H1 (cell line): ENCODE data around the gene PPP1R3E. TPM values are rescaled to one million over a fixed set of nuclear protein-coding genes. Genes with fewer than 3 reads are reported as not detected.

Experiments
- CTCF ChIA-PET: fragments of 300-600 bp; sonication (Branson Sonifier 250); formaldehyde crosslinking; loops from one replicate; lab custom pipeline; 2021; ENCODE audit not compliant: partially characterized antibody; lab: Charles Lee
- POLR2A ChIA-PET: fragments of 300-600 bp; sonication (Branson Sonifier 250); formaldehyde crosslinking; loops from one replicate; lab custom pipeline; 2021; ENCODE audit warnings: inconsistent platforms; ENCODE audit not compliant: partially characterized antibody; lab: Charles Lee
- DNase-seq, 2 experiments: peaks; one replicate each; pipeline versions ENCODE4 v3.0.0 to v3.0.0-alpha.2; 2010 to 2022; ENCODE audit warnings: low spot score in 2 of 2, low read depth in 1 of 2, mixed read lengths in 1 of 2
- FAIRE-seq: peaks from 2 replicates; lab custom pipeline; 2011; peaks lifted over from hg19 to GRCh38; lab: Jason Lieb, UNC
- H2AFZ ChIP-seq: 2 replicates; pipeline ENCODE4 v1.8.1; 2012; ENCODE audit warnings: low read length, inconsistent platforms
- H2AK5ac ChIP-seq: 2 replicates; pipeline ENCODE4 v1.6.1; 2013; ENCODE audit warnings: low read depth, low read length
- H2BK120ac ChIP-seq: replicated peaks from 2 replicates; pipeline ENCODE3; 2013; ENCODE audit warnings: low read depth, low read length, inconsistent platforms
- H2BK12ac ChIP-seq: 2 replicates; pipeline ENCODE4 v1.6.1; 2013; ENCODE audit warnings: low read depth, low read length
- H2BK15ac ChIP-seq: 2 replicates; pipeline ENCODE4 v1.6.1; 2013; ENCODE audit warnings: low read length
- H2BK20ac ChIP-seq: 2 replicates; pipeline ENCODE4 v1.6.1; 2013; ENCODE audit warnings: low read length
- H2BK5ac ChIP-seq: 2 replicates; pipeline ENCODE4 v1.6.1; 2013; ENCODE audit warnings: low read depth, low read length
- H3K14ac ChIP-seq: 2 replicates; pipeline ENCODE4 v1.6.1; 2013; ENCODE audit warnings: inconsistent platforms; ENCODE audit not compliant: insufficient read length
- H3K18ac ChIP-seq: 2 replicates; pipeline ENCODE4 v1.6.1; 2013; ENCODE audit warnings: low read length; ENCODE audit errors: extremely low read depth
- H3K23ac ChIP-seq: 2 replicates; pipeline ENCODE4 v1.6.1; 2013; ENCODE audit warnings: inconsistent platforms; ENCODE audit not compliant: insufficient read length
- H3K23me2 ChIP-seq: 2 replicates; pipeline ENCODE4 v1.6.1; 2013; ENCODE audit warnings: low read depth, low read length
- H3K27ac ChIP-seq: 2 replicates; pipeline ENCODE4 v1.6.1; 2011; ENCODE audit warnings: low read depth, low read length, inconsistent platforms
- H3K27me3 ChIP-seq, 4 experiments: replicated peaks in 1 of 4; 1 replicate in 1 of 4; 2 replicates in 3 of 4; pipeline versions ENCODE4 v1.6.1 to v1.8.1; 2011 to 2013; ENCODE audit warnings: low read length in 3 of 4, mild to moderate bottlenecking in 3 of 4, inconsistent platforms in 2 of 4, mixed read lengths in 2 of 4, moderate library complexity in 1 of 4; ENCODE audit not compliant: control insufficient read depth in 3 of 4, insufficient read depth in 3 of 4; ENCODE audit errors: extremely low read depth in 1 of 4
- H3K36me3 ChIP-seq, 4 experiments: 2 replicates each; pipeline versions ENCODE4 v1.6.1 to v1.8.1; 2011 to 2013; ENCODE audit warnings: mild to moderate bottlenecking in 4 of 4, low read length in 3 of 4, moderate library complexity in 2 of 4, control low read depth in 1 of 4, inconsistent platforms in 1 of 4; ENCODE audit not compliant: insufficient read depth in 4 of 4, control insufficient read depth in 2 of 4
- H3K4ac ChIP-seq: replicated peaks from 2 replicates; pipeline ENCODE3; 2013; ENCODE audit warnings: low read length, low read depth, mixed read lengths, inconsistent platforms; ENCODE audit not compliant: insufficient read length
- H3K4me1 ChIP-seq, 4 experiments: replicated peaks in 1 of 4; 1 replicate in 1 of 4; 2 replicates in 3 of 4; pipeline versions ENCODE4 v1.6.1 to v1.8.1; 2011 to 2013; ENCODE audit warnings: low read length in 3 of 4, inconsistent platforms in 2 of 4, mixed read lengths in 1 of 4; ENCODE audit not compliant: insufficient read depth in 4 of 4, control insufficient read depth in 3 of 4
- H3K4me2 ChIP-seq, 2 experiments: 2 replicates each; pipeline versions ENCODE4 v1.6.1 to v1.8.1; 2011 to 2013; ENCODE audit warnings: low read depth in 2 of 2, low read length in 2 of 2, control low read depth in 1 of 2, inconsistent platforms in 1 of 2, mild to moderate bottlenecking in 1 of 2; ENCODE audit not compliant: insufficient read depth in 1 of 2
- H3K4me3 ChIP-seq, 4 experiments: fragments of 200-600, 300-600 bp in 1 of 4; sonication (generic), shearing (Covaris generic), sonication (Bioruptor Twin) in 1 of 4; 2 replicates each; pipeline versions ENCODE4 v1.5.1 to v1.8.1; 2011 to 2016; ENCODE audit warnings: low read length in 4 of 4, low read depth in 3 of 4, control low read depth in 2 of 4, inconsistent platforms in 2 of 4, mild to moderate bottlenecking in 2 of 4, mixed read lengths in 1 of 4, moderate library complexity in 1 of 4; ENCODE audit not compliant: insufficient read depth in 2 of 4; ENCODE audit errors: extremely low read depth in 1 of 4
- H3K56ac ChIP-seq: replicated peaks from 2 replicates; pipeline ENCODE3; 2013; ENCODE audit warnings: low read depth, mild to moderate bottlenecking, mixed read lengths, low read length, inconsistent platforms; ENCODE audit not compliant: insufficient read length
- H3K79me1 ChIP-seq: 2 replicates; pipeline ENCODE4 v1.6.1; 2013; ENCODE audit warnings: low read depth, low read length, control low read depth
- H3K79me2 ChIP-seq, 2 experiments: 2 replicates each; pipeline versions ENCODE4 v1.6.1 to v1.8.1; 2012 to 2013; ENCODE audit warnings: low read length in 2 of 2, mild to moderate bottlenecking in 2 of 2, inconsistent platforms in 1 of 2; ENCODE audit not compliant: insufficient read depth in 2 of 2, control insufficient read depth in 1 of 2
- H3K9ac ChIP-seq, 4 experiments: replicated peaks in 1 of 4; 1 replicate in 1 of 4; 2 replicates in 3 of 4; pipeline versions ENCODE4 v1.6.1 to v1.8.1; 2011 to 2013; ENCODE audit warnings: low read depth in 3 of 4, low read length in 3 of 4, control low read depth in 2 of 4, mild to moderate bottlenecking in 2 of 4, moderate library complexity in 2 of 4, inconsistent platforms in 1 of 4; ENCODE audit errors: extremely low read depth in 1 of 4
- H3K9me3 ChIP-seq, 2 experiments: 2 replicates each; pipeline versions ENCODE4 v1.6.1 to v1.8.1; 2012 to 2013; ENCODE audit warnings: mild to moderate bottlenecking in 2 of 2, moderate library complexity in 2 of 2, control low read depth in 1 of 2, inconsistent platforms in 1 of 2, low read depth in 1 of 2, low read length in 1 of 2, mixed read lengths in 1 of 2; ENCODE audit not compliant: insufficient read depth in 2 of 2
- H4K20me1 ChIP-seq, 2 experiments: replicated peaks in 1 of 2; 2 replicates each; pipeline versions ENCODE3 to v1.8.1; 2011 to 2013; ENCODE audit warnings: inconsistent platforms in 2 of 2, low read length in 2 of 2, mild to moderate bottlenecking in 1 of 2; ENCODE audit not compliant: insufficient read depth in 2 of 2, control insufficient read depth in 1 of 2
- H4K5ac ChIP-seq: 2 replicates; pipeline ENCODE4 v1.6.1; 2013; ENCODE audit warnings: low read length, low read depth, mixed read lengths, inconsistent platforms; ENCODE audit not compliant: insufficient read length
- H4K8ac ChIP-seq: 2 replicates; pipeline ENCODE4 v1.8.0; 2013; ENCODE audit warnings: mild to moderate bottlenecking, moderate library complexity, low read length, inconsistent platforms; ENCODE audit not compliant: insufficient read depth; ENCODE audit errors: extremely low read depth
- H4K91ac ChIP-seq: replicated peaks from 2 replicates; pipeline ENCODE3; 2013; ENCODE audit warnings: low read length, mixed read lengths, inconsistent platforms; ENCODE audit not compliant: insufficient read length
- BACH1 ChIP-seq: IDR thresholded peaks from 2 replicates; pipeline ENCODE4 v1.6.1; 2012; ENCODE audit warnings: low read length, improper control_type of control experiment
- EGR1 ChIP-seq: IDR thresholded peaks from 2 replicates; pipeline ENCODE4 v1.6.1; 2011; ENCODE audit warnings: low read depth, low read length, borderline replicate concordance
- FOSL1 ChIP-seq: IDR thresholded peaks from 2 replicates; pipeline ENCODE4 v1.6.1; 2011; ENCODE audit warnings: mild to moderate bottlenecking, low read depth, low read length, moderate library complexity; ENCODE audit not compliant: insufficient read depth
- NRF1 ChIP-seq: IDR thresholded peaks from 2 replicates; pipeline ENCODE4 v1.6.1; 2011; ENCODE audit warnings: mild to moderate bottlenecking, low read depth, low read length, improper control_type of control experiment
- RAD21 ChIP-seq, 2 experiments: IDR thresholded peaks in 1 of 2; conservative IDR thresholded peaks in 1 of 2; 2 replicates each; pipeline ENCODE4 v1.6.1; 2011; ENCODE audit warnings: low read depth in 2 of 2, low read length in 2 of 2, improper control_type of control experiment in 1 of 2, inconsistent platforms in 1 of 2, mild to moderate bottlenecking in 1 of 2, moderate library complexity in 1 of 2
- RNF2 ChIP-seq: fragments of 200-900, 300-1000 bp; sonication (generic); IDR thresholded peaks from 2 replicates; pipeline ENCODE4 v1.7.1; 2016; ENCODE audit warnings: borderline replicate concordance, low read depth, mild to moderate bottlenecking, antibody characterized with exemption, low read length; ENCODE audit not compliant: poor library complexity, severe bottlenecking; ENCODE audit errors: missing control alignments
- SRF ChIP-seq: IDR thresholded peaks from 2 replicates; pipeline ENCODE4 v1.6.1; 2011; ENCODE audit warnings: mild to moderate bottlenecking, low read depth, low read length, moderate library complexity
- TEAD4 ChIP-seq: IDR thresholded peaks from 2 replicates; pipeline ENCODE4 v1.6.1; 2012; ENCODE audit warnings: low read depth, low read length, inconsistent platforms, mixed read lengths
- YY1 ChIP-seq: IDR thresholded peaks from 2 replicates; pipeline ENCODE4 v1.6.1; 2011; ENCODE audit warnings: low read depth, mild to moderate bottlenecking, low read length
- WGBS, 2 experiments: shearing (Covaris generic) in 1 of 2; methylation state at CpG; one replicate each; pipeline versions ENCODE4 v1.1.6 to v1.1.7; 2013 to 2015; ENCODE audit warnings: low lambda C conversion rate in 2 of 2, mixed read lengths in 2 of 2, inconsistent platforms in 1 of 2, low coverage in 1 of 2, missing lambda C conversion rate in 1 of 2; ENCODE audit not compliant: insufficient replicate concordance in 2 of 2, insufficient coverage in 1 of 2, insufficient read length in 1 of 2; ENCODE audit errors: extremely low coverage in 1 of 2, missing lambda C conversion rate in 1 of 2; 5-methylcytosine and 5-hydroxymethylcytosine counted together
- polyA plus RNA-seq, 7 experiments: library from polyadenylated mRNA; depleted of rRNA in 3 of 7; stranded (reverse) in 5 of 7; unstranded in 2 of 7; fragments of >200 nt in 5 of 7; fragments of 200-250 nt in 2 of 7; gene quantifications; 1 replicate in 5 of 7; 2 replicates in 1 of 7; 4 replicates in 1 of 7; pipeline versions ENCODE4 v1.2.1 to v1.2.3, GENCODE V29; 2011 to 2013; ENCODE audit warnings: missing spikeins in 2 of 7, mixed read lengths in 2 of 7
- total RNA-seq: library from RNA; stranded (reverse); fragmentation: NEBNext Ultra II Directional; extraction: Animal tissue kit (Norgen Biotek cat#: 25700); gene quantifications from 2 replicates; pipeline ENCODE4 v1.2.1, GENCODE V29; 2021
- TF ChIP-seq, protein P1 (sequence below): IDR thresholded peaks from 2 replicates; pipeline ENCODE4 v1.6.1; 2012; ENCODE audit warnings: inconsistent platforms
- TF ChIP-seq, protein P2 (sequence below): IDR thresholded peaks from 2 replicates; pipeline ENCODE4 v1.6.1; 2012; ENCODE audit warnings: low read length, inconsistent platforms

Gene PPP1R3E
- total and polyA plus RNA-seq, 2 of the 8 experiments (the other 6 are each of a cell fraction or from before 2014, with no cell fraction given), result 4.4 to 4.7 TPM

DNA sequence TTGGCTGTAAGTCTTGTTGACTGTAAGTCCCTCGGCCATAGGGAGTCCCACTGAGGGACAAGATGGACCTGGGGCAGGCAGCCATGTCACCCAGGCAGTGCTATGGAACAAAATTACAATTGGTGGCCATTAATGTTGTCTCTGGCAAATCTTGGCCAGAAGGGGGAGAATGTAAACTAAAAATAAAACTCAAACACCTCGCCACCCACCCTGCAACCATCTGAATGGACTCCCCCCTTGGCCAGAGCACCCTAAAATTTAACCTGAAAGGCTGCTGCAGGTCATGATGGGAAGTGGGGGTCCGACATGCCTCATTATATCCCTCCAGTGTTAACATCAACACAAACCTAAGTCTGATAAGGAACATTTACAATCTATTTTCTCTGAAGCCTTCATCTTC lies 41.8 kb upstream of the PPP1R3E start:
- CTCF ChIA-PET, result interaction anchor here (0.7 to 5.9 kb wide), 14 partner anchors 8 to 112 kb away, joined by 3 to 69 read pairs (median 10); partner anchors contain the start of gene BCL2L2
- Histone ChIP-seq H2AK5ac (no peak overlapping the region), H3K4me3 (no peak overlapping the region)
- TF ChIP-seq TEAD4 (no peak), FOSL1 (no peak), EGR1 (no peak), RAD21 (IDR thresholded peaks at IDR 0.05 in 1 of 2, conservative IDR thresholded peaks at IDR 0.05 in 1 of 2; ENCODE audit: low read depth in 2 of 2, low read length in 2 of 2) (no peak), NRF1 (no peak), SRF (no peak), RNF2 (no peak), YY1 (no peak; the same call in 1 of the 2 replicates), BACH1 (no peak)
- TF ChIP-seq, protein P1, sequence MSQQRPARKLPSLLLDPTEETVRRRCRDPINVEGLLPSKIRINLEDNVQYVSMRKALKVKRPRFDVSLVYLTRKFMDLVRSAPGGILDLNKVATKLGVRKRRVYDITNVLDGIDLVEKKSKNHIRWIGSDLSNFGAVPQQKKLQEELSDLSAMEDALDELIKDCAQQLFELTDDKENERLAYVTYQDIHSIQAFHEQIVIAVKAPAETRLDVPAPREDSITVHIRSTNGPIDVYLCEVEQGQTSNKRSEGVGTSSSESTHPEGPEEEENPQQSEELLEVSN, result no peak
- TF ChIP-seq, protein P2, sequence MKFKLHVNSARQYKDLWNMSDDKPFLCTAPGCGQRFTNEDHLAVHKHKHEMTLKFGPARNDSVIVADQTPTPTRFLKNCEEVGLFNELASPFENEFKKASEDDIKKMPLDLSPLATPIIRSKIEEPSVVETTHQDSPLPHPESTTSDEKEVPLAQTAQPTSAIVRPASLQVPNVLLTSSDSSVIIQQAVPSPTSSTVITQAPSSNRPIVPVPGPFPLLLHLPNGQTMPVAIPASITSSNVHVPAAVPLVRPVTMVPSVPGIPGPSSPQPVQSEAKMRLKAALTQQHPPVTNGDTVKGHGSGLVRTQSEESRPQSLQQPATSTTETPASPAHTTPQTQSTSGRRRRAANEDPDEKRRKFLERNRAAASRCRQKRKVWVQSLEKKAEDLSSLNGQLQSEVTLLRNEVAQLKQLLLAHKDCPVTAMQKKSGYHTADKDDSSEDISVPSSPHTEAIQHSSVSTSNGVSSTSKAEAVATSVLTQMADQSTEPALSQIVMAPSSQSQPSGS, result no peak

More for the DNA sequence above, 41.8 kb upstream of the PPP1R3E start:
- Histone ChIP-seq H3K9ac (no peak overlapping the region), H3K27me3 (no peaks in the 10 kb centered on the region), H2BK15ac (no peak overlapping the region), H3K23ac (no peak overlapping the region), H3K14ac (no peak overlapping the region), H4K20me1 (no peaks in the 10 kb centered on the region), H3K36me3 (no peaks in the 10 kb centered on the region), H3K18ac (no peak overlapping the region), H3K4ac (no peak overlapping the region), H3K4me2 (no peak overlapping the region), H4K5ac (no peak overlapping the region), H3K4me1 (peaks cover 0 to 4% (median 1%) of the 10 kb centered on the region in 4 experiments; a peak in 3 of 7 replicates), H2BK120ac (no peak overlapping the region), H4K8ac (no peak overlapping the region), H3K27ac (no peak overlapping the region), H3K56ac (no peak overlapping the region), H2BK5ac (no peak overlapping the region), H3K9me3 (peaks cover 5 to 14% of the 10 kb centered on the region in 2 experiments), H2BK20ac (no peak overlapping the region), H3K79me2 (no peaks in the 10 kb centered on the region), H4K91ac (no peak overlapping the region), H2AFZ (no peak overlapping the region), H3K23me2 (no peaks in the 10 kb centered on the region), H3K79me1 (no peaks in the 10 kb centered on the region), H2BK12ac (no peak overlapping the region)
- peak; percentile 45 for FAIRE-seq
- 79% methylated on average over 3 of the region's 3 CpGs; no CpG with 5 or more reads in 1 of the 2 experiments for WGBS, 2 experiments
- POLR2A ChIA-PET, result interaction anchor here (0.9 to 3.7 kb wide), 4 partner anchors 10 to 23 kb away, joined by 4 to 25 read pairs (median 13); partner anchors contain the start of gene PABPN1
- no peak for DNase-seq
